22Rv1 (cell line): ENCODE results near the gene KCNJ15.
"Not testable (repeated sequence)": the region's sequence is repeated elsewhere in the genome, so short reads cannot be mapped to it uniquely, and the experiment has no call there.

Source experiments
- H3K27ac ChIP-seq: fragments of 450-650 bp; 2 replicates; pipeline ENCODE4 v1.5.1; 2017
- CTCF ChIP-seq: fragments of 450-650 bp; IDR thresholded peaks from 2 replicates; pipeline ENCODE4 v1.5.1; 2017; ENCODE audit warnings: mild to moderate bottlenecking
- ZFX ChIP-seq: fragments of 450-650 bp; IDR thresholded peaks from 2 replicates; pipeline ENCODE4 v1.6.1; 2017; ENCODE audit warnings: antibody characterized with exemption, borderline replicate concordance

Gene KCNJ15

GRCh38 chr21:38221594-38221993, 35.2 kb upstream of the KCNJ15 start:
- no peak for TF ChIP-seq ZFX
- no peak for TF ChIP-seq CTCF
- no peak overlapping the region for H3K27ac ChIP-seq

- TF ChIP-seq CTCF: no peak
- no peak for TF ChIP-seq ZFX
- no peak overlapping the region for H3K27ac ChIP-seq
Measured at GRCh38 chr21:38223893-38224540, 32.8 kb upstream of the KCNJ15 start.

GRCh38 chr21:38227401-38227800, 29.4 kb upstream of the KCNJ15 start:
- no peak overlapping the region for H3K27ac ChIP-seq
- TF ChIP-seq CTCF: no peak
- TF ChIP-seq ZFX: no peak

GRCh38 chr21:38228115-38228514, 28.7 kb upstream of the KCNJ15 start:
- TF ChIP-seq CTCF (no peak), ZFX (no peak)
- H3K27ac ChIP-seq: no peak overlapping the region

- H3K27ac ChIP-seq: no peak overlapping the region
- no peak for TF ChIP-seq CTCF
Measured at GRCh38 chr21:38228537-38228936, 28.3 kb upstream of the KCNJ15 start.

- TF ChIP-seq ZFX (no peak), CTCF (no peak)
- no peak overlapping the region for H3K27ac ChIP-seq
Measured at GRCh38 chr21:38229260-38229877, 27.4 kb upstream of the KCNJ15 start.

GRCh38 chr21:38234395-38235142, 22.2 kb upstream of the KCNJ15 start:
- TF ChIP-seq CTCF (no peak), ZFX (no peak)
- no peak overlapping the region for H3K27ac ChIP-seq

GRCh38 chr21:38235251-38235650, 21.5 kb upstream of the KCNJ15 start:
- H3K27ac ChIP-seq: not testable (repeated sequence)
